GM12891 (cell line): ENCODE measurements around the gene CA14.

ENCODE experiments used
- PAX5 ChIP-seq: IDR thresholded peaks from 2 replicates; pipeline ENCODE4 v1.6.1; 2011; ENCODE audit warnings: low read length, moderate library complexity, mild to moderate bottlenecking; ENCODE audit not compliant: insufficient read depth, severe bottlenecking
- POLR2A ChIP-seq: IDR thresholded peaks from 2 replicates; pipeline ENCODE4 v1.6.1; 2011; ENCODE audit warnings: low read depth, low read length, control low read depth
- POLR2AphosphoS5 ChIP-seq: IDR thresholded peaks from 2 replicates; pipeline ENCODE4 v1.6.1; 2011; ENCODE audit warnings: low read depth, low read length, control low read depth
- POU2F2 ChIP-seq: IDR thresholded peaks from 2 replicates; pipeline ENCODE4 v1.6.1; 2011; ENCODE audit warnings: low read depth, mild to moderate bottlenecking, control low read depth, low read length, moderate library complexity
- SPI1 ChIP-seq: IDR thresholded peaks from 2 replicates; pipeline ENCODE4 v1.6.1; 2011; ENCODE audit warnings: low read depth, low read length, control low read depth
- TAF1 ChIP-seq: IDR thresholded peaks from 2 replicates; pipeline ENCODE4 v1.6.1; 2011; ENCODE audit warnings: low read depth, low read length, control low read depth

- TF ChIP-seq POLR2A (no peak), POLR2AphosphoS5 (no peak), TAF1 (no peak), POU2F2 (no peak), PAX5 (no peak), SPI1 (no peak)
Observed at GRCh38 chr1:150259217-150259616, 1.6 kb downstream of the CA14 start.
